BLaER1 (cell line): ENCODE data around the gene PCDH15.
"Not testable (repeated sequence)": the region's sequence is repeated elsewhere in the genome, so short reads cannot be mapped to it uniquely, and the experiment has no call there.

Experiments
- H3K27ac ChIP-seq: shearing (Covaris generic); formaldehyde crosslinking; 2 replicates; pipeline ENCODE4 v1.8.1; 2022
- H3K27me3 ChIP-seq: shearing (Covaris generic); formaldehyde crosslinking; 2 replicates; pipeline ENCODE4 v1.8.1; 2022
- H3K36me3 ChIP-seq: shearing (Covaris generic); formaldehyde crosslinking; 2 replicates; pipeline ENCODE4 v1.8.1; 2022
- H3K4me1 ChIP-seq: shearing (Covaris generic); formaldehyde crosslinking; 2 replicates; pipeline ENCODE4 v1.8.1; 2022
- H3K4me2 ChIP-seq: shearing (Covaris generic); formaldehyde crosslinking; 2 replicates; pipeline ENCODE4 v1.8.1; 2022
- H3K4me3 ChIP-seq: shearing (Covaris generic); formaldehyde crosslinking; 2 replicates; pipeline ENCODE4 v1.8.1; 2022
- H3K9ac ChIP-seq: shearing (Covaris generic); formaldehyde crosslinking; 2 replicates; pipeline ENCODE4 v1.8.1; 2022
- H3K9me3 ChIP-seq: shearing (Covaris generic); formaldehyde crosslinking; 2 replicates; pipeline ENCODE4 v1.8.1; 2022
- H4K20me1 ChIP-seq: shearing (Covaris generic); formaldehyde crosslinking; 2 replicates; pipeline ENCODE4 v1.8.1; 2022
- Cebpa-rat ChIP-seq: shearing (Covaris generic); IDR thresholded peaks from 2 replicates; pipeline ENCODE4 v1.8.1; 2022

PCDH15 gene

DNA sequence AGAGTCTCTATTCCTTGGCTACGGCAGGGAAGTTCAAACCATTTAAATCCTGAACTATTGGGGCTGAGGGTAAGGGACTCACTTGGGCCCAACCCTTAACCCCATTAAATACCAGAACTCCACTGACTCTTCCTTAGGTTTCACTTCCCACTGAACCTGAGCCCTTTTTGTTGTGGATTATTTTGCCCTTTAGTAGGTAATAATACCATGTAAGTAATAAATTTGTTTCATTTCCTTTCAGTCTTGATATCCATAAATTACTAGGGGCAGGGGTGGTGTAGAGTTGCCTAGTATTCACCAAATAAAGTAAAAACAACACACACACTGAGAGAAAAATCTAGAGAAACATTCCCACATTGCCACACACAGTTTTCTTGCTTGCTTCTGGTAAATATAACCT is 352.0 kb downstream of the PCDH15 start:
- H3K4me2 ChIP-seq: no peak overlapping the region
- H3K4me3 ChIP-seq: no peak overlapping the region
- H3K27me3 ChIP-seq: no peaks in the 10 kb centered on the region
- TF ChIP-seq Cebpa-rat: no peak
- H3K9ac ChIP-seq: no peak overlapping the region
- H3K27ac ChIP-seq: no peak overlapping the region
- no peaks in the 10 kb centered on the region for H3K9me3 ChIP-seq
- no peaks in the 10 kb centered on the region for H4K20me1 ChIP-seq
- no peaks in the 10 kb centered on the region for H3K36me3 ChIP-seq
- no peaks in the 10 kb centered on the region for H3K4me1 ChIP-seq

DNA sequence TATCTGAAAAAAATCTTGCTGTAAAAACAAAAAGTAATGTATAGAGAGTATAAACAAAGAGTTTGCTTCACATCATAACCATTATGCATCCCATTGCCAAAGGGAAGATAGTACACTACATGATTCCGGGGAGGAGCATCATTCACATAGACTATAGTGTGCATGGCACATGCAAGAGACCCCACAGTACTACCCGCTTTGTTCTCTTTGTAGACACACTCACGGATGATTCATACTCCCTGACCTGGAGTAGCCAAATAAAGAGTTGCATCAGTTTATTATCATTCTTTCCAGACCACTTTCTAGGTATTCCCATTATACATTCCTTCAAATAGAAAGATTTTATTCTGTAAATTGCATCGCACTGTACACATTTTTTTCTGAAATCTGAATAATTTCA is 356.9 kb downstream of the PCDH15 start:
- no peaks in the 10 kb centered on the region for H3K36me3 ChIP-seq
- no peaks in the 10 kb centered on the region for H3K9me3 ChIP-seq
- H3K4me3 ChIP-seq: no peak overlapping the region
- TF ChIP-seq Cebpa-rat: no peak
- H3K4me2 ChIP-seq: no peak overlapping the region
- no peak overlapping the region for H3K9ac ChIP-seq
- H3K4me1 ChIP-seq: no peaks in the 10 kb centered on the region
- H3K27me3 ChIP-seq: no peaks in the 10 kb centered on the region
- no peaks in the 10 kb centered on the region for H4K20me1 ChIP-seq
- H3K27ac ChIP-seq: no peak overlapping the region

DNA sequence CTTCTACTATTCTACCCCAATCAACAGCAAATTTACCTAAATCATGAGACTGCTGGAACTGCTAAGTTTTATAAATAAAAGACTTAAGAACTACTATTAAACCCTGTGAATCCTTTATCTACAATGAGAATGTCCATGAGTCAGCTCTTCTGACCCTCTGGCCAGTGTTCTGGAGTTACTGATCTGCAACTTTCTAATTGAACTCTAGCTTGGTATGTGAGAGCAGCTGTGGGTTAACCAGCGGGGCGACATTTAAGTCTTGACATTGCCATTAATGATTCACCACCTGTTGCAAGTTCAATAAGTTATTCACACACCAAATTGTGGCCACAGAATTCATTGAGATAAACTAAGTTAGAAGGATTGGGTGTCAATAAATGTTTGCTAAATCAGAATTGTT is 359.8 kb downstream of the PCDH15 start:
- Histone ChIP-seq H3K4me3 (no peak overlapping the region), H4K20me1 (no peaks in the 10 kb centered on the region), H3K4me1 (no peaks in the 10 kb centered on the region), H3K36me3 (no peaks in the 10 kb centered on the region), H3K27me3 (no peaks in the 10 kb centered on the region), H3K9ac (no peak overlapping the region), H3K9me3 (no peaks in the 10 kb centered on the region), H3K27ac (no peak overlapping the region), H3K4me2 (no peak overlapping the region)
- no peak for TF ChIP-seq Cebpa-rat

DNA sequence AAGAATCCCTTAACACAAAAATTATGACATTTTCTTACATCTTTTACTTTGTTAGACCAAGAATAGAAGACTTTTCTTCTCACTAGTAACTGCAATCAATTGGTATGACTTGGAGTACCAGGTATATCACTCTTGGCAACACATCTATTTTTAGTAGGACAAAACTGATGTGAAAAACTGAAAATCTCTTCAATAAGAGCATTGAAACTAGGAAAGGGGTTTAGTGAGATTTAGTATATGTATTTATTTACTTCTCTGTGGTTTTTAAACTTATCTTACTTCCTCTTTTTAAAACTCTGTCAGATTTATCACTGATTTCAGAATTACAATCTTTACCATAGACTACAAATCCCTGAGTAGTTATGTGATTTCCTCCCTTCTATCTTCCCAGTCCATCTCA is 366.2 kb downstream of the PCDH15 start:
- no peak for TF ChIP-seq Cebpa-rat
- no peak overlapping the region for H3K9ac ChIP-seq
- H3K27ac ChIP-seq: no peak overlapping the region
- H3K36me3 ChIP-seq: no peaks in the 10 kb centered on the region
- H3K4me2 ChIP-seq: no peak overlapping the region
- no peaks in the 10 kb centered on the region for H3K27me3 ChIP-seq
- no peaks in the 10 kb centered on the region for H4K20me1 ChIP-seq
- no peaks in the 10 kb centered on the region for H3K9me3 ChIP-seq
- no peak overlapping the region for H3K4me3 ChIP-seq
- H3K4me1 ChIP-seq: no peaks in the 10 kb centered on the region

DNA sequence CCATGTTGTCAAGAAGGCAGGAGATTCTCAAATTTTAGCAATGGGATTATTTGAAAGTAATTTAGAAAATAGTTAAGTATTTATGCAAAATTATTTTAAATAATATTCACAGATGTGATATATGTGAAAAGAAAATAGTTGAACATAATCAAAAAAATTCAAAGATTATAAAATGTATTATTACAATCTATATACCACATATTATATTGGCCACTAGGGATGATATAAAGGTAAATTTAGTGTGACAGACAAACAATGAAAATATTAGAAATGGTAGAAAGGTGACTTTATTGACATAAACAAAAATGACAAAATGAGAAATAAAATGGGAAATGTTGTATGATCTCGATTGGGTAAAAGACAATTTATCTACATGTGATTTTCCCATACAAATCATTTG is 385.5 kb downstream of the PCDH15 start:
- H3K36me3 ChIP-seq: no peaks in the 10 kb centered on the region
- no peak for TF ChIP-seq Cebpa-rat
- H3K9ac ChIP-seq: no peak overlapping the region
- no peak overlapping the region for H3K4me3 ChIP-seq
- no peaks in the 10 kb centered on the region for H4K20me1 ChIP-seq
- H3K27ac ChIP-seq: no peak overlapping the region
- no peaks in the 10 kb centered on the region for H3K9me3 ChIP-seq
- no peaks in the 10 kb centered on the region for H3K27me3 ChIP-seq
- H3K4me2 ChIP-seq: no peak overlapping the region
- no peaks in the 10 kb centered on the region for H3K4me1 ChIP-seq

DNA sequence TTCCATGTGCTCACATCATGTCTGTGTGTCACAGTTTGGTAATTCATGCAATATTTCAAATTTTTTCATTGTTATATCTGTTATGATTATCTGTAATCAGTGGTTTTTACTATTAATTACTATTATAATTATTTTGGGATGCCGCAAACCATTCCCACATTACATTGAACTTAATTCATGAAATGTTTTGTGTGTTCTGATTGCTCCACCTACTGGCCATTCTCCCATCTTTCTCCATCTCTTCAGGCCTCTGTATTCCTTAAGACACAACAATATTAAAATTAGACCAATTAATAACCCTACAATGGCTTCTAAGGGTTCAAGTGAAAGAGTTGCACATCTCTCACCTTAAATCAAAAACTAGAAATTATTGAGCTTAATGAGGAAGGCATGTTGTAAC is 398.5 kb downstream of the PCDH15 start:
- TF ChIP-seq Cebpa-rat: no peak

DNA sequence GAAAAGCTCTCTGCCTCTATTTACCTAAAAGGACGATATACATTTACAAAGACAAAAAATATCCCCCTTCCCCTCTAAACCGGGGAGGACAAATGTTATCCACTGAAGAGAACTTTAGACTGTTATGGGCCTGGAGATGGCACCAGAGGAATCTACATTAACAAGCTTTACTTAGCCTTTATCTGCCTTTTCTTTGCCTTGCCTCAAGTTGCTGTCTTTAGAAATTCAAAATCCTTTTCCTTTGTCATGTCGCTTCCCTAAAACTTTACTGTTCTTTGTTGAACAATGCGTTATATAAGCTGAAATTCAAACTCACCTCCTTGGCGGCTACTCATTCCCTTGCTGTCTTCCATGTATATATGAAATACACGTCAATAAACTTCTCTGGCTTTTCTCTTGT is 405.0 kb downstream of the PCDH15 start:
- no peak overlapping the region for H3K27ac ChIP-seq
- no peaks in the 10 kb centered on the region for H3K4me1 ChIP-seq
- no peaks in the 10 kb centered on the region for H3K36me3 ChIP-seq
- H3K4me2 ChIP-seq: no peak overlapping the region
- TF ChIP-seq Cebpa-rat: no peak
- H3K9me3 ChIP-seq: no peaks in the 10 kb centered on the region
- H3K27me3 ChIP-seq: no peaks in the 10 kb centered on the region
- H3K4me3 ChIP-seq: no peak overlapping the region
- no peaks in the 10 kb centered on the region for H4K20me1 ChIP-seq
- H3K9ac ChIP-seq: no peak overlapping the region

More for the DNA sequence above, 398.5 kb downstream of the PCDH15 start:
- Histone ChIP-seq H3K9me3 (no peaks in the 10 kb centered on the region), H3K9ac (no peak overlapping the region), H3K4me3 (no peak overlapping the region), H3K4me1 (no peaks in the 10 kb centered on the region), H3K27ac (no peak overlapping the region), H3K27me3 (no peaks in the 10 kb centered on the region), H4K20me1 (no peaks in the 10 kb centered on the region), H3K4me2 (no peak overlapping the region), H3K36me3 (no peaks in the 10 kb centered on the region)

DNA sequence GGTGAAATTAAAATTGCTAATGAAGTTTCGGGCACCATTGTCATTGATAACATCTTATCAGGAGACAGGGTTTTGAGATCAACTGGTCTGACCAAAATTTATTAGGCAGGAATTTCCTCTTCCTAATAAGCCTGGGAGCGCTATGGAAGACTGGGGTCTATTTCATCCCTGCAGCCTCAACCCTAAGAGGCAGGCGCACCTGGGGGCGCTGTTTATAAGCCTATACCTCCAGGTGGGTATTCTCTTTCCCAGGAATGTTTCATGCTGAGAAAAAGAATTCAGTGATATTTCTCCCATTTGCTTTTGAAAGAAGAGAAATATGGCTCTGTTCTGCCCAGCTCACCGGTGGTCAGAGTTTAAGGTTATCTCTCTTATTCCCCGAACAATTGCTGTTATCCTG is 406.4 kb downstream of the PCDH15 start:
- not testable (repeated sequence) for H3K27ac ChIP-seq, H3K27me3 ChIP-seq, H3K4me1 ChIP-seq, H3K4me2 ChIP-seq, H3K4me3 ChIP-seq, H4K20me1 ChIP-seq, H3K9me3 ChIP-seq, H3K36me3 ChIP-seq, H3K9ac ChIP-seq

DNA sequence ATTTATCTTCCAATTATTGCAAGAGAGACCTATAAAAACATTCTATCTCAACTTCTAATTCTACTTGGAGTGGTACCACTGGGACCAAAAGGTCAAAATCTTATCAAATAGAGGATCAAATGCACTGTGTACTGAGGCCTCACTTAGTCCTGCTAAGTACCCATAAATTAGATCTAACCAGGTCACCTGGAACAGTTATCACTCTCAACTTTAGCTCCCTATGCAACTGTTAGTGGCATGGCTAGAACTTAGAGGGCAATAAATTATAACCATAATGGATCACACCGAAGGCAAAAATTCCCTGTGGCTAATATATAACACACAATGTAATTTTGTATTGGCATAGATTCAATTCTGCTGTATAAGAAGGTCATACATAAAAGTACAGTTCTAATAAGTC is 428.9 kb downstream of the PCDH15 start:
- Histone ChIP-seq H4K20me1 (no peaks in the 10 kb centered on the region), H3K9me3 (no peaks in the 10 kb centered on the region), H3K27ac (no peak overlapping the region), H3K4me1 (no peaks in the 10 kb centered on the region), H3K36me3 (no peaks in the 10 kb centered on the region), H3K4me3 (no peak overlapping the region), H3K4me2 (no peak overlapping the region), H3K27me3 (no peaks in the 10 kb centered on the region), H3K9ac (no peak overlapping the region)
- TF ChIP-seq Cebpa-rat: no peak

DNA sequence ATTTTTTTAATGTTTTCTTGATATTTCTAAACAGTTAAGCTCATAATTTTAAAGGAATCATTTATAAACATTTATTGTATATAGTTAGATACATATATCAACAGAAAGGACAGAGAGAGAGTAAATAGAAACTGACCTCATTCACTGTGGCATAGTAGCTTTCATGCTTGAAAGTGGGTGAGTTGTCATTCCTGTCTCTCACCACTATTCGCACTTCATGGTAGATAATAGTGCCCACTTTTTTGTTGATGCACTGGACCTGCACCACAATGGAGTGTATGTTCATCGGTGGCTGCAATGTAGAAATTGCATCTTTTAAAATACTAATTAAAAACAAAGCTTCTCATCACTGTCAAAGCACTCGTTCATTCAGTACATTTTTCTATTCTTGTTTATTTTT is 432.0 kb downstream of the PCDH15 start:
- Histone ChIP-seq H3K4me2 (no peak overlapping the region), H3K27ac (no peak overlapping the region), H3K27me3 (no peaks in the 10 kb centered on the region)

DNA sequence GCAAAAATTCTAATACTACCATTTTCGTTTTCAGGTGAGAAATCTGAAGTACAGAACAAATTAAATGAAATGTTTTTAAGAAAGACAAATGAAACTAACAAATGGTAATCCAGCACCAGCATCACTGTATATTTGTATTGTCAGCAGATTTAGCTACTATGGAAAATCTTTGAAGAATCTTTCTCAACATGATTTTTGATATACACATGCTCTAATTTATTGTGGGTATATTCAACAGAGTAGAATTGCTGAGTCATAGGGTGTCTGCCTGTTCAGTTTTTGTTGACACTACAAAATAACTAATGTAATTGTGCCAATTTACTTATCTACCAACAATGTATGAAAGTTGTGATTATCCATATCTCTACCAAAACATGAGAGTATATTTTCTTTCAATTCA is 437.6 kb downstream of the PCDH15 start:
- Histone ChIP-seq H4K20me1 (no peaks in the 10 kb centered on the region), H3K4me2 (no peak overlapping the region), H3K4me1 (no peaks in the 10 kb centered on the region), H3K9me3 (no peaks in the 10 kb centered on the region), H3K36me3 (no peaks in the 10 kb centered on the region), H3K4me3 (no peak overlapping the region), H3K27ac (no peak overlapping the region), H3K9ac (no peak overlapping the region), H3K27me3 (no peaks in the 10 kb centered on the region)
- no peak for TF ChIP-seq Cebpa-rat

More for the DNA sequence above, 432.0 kb downstream of the PCDH15 start:
- Histone ChIP-seq H3K4me3 (no peak overlapping the region), H3K9me3 (no peaks in the 10 kb centered on the region), H3K36me3 (no peaks in the 10 kb centered on the region), H3K4me1 (no peaks in the 10 kb centered on the region), H3K9ac (no peak overlapping the region), H4K20me1 (no peaks in the 10 kb centered on the region)
- TF ChIP-seq Cebpa-rat: no peak
